Mesendoderm (in vitro differentiated cells): Measurements from ENCODE around the gene ARHGEF11. TPM values are rescaled to one million over a fixed set of nuclear protein-coding genes. Genes with fewer than 3 reads are reported as not detected.

ENCODE experiments used
- DNase-seq: peaks from one replicate; pipeline ENCODE4 v3.0.0; 2013
- H2AK5ac ChIP-seq: 2 replicates; pipeline ENCODE4 v1.6.1; 2013; ENCODE audit warnings: low read length, inconsistent platforms
- H2BK120ac ChIP-seq: 2 replicates; pipeline ENCODE4 v1.6.1; 2013; ENCODE audit warnings: low read depth, mild to moderate bottlenecking, low read length, moderate library complexity, mixed read lengths
- H2BK15ac ChIP-seq: replicated peaks from 2 replicates; pipeline ENCODE4 v1.6.1; 2013; ENCODE audit warnings: low read depth, mild to moderate bottlenecking, moderate library complexity
- H2BK5ac ChIP-seq: 2 replicates; pipeline ENCODE4 v1.6.1; 2013; ENCODE audit warnings: low read length, inconsistent platforms
- H3K18ac ChIP-seq: 2 replicates; pipeline ENCODE4 v1.6.1; 2013; ENCODE audit warnings: mild to moderate bottlenecking, low read length, mixed read lengths
- H3K23ac ChIP-seq: one replicate; pipeline ENCODE4 v1.6.1; 2013; ENCODE audit warnings: low read length
- H3K27ac ChIP-seq: 2 replicates; pipeline ENCODE4 v1.5.1; 2013; ENCODE audit warnings: low read depth, mild to moderate bottlenecking, inconsistent platforms, low read length, moderate library complexity
- H3K27me3 ChIP-seq: 2 replicates; pipeline ENCODE4 v1.6.1; 2013; ENCODE audit warnings: low read length, control low read depth, mild to moderate bottlenecking, inconsistent platforms; ENCODE audit not compliant: insufficient read depth, poor library complexity
- H3K36me3 ChIP-seq: 2 replicates; pipeline ENCODE4 v1.6.1; 2013; ENCODE audit warnings: low read length, inconsistent platforms; ENCODE audit not compliant: control insufficient read depth, insufficient read depth
- H3K4ac ChIP-seq: one replicate; pipeline ENCODE4 v1.6.1; 2013; ENCODE audit warnings: low read depth, mild to moderate bottlenecking, low read length, moderate library complexity
- H3K4me1 ChIP-seq: 2 replicates; pipeline ENCODE4 v1.6.1; 2013; ENCODE audit warnings: low read depth, low read length, inconsistent platforms; ENCODE audit not compliant: control insufficient read depth
- H3K4me2 ChIP-seq: 2 replicates; pipeline ENCODE4 v1.6.1; 2013; ENCODE audit warnings: low read length
- H3K4me3 ChIP-seq: 2 replicates; pipeline ENCODE4 v1.5.1; 2013; ENCODE audit warnings: mild to moderate bottlenecking, low read length
- H3K56ac ChIP-seq: one replicate; pipeline ENCODE4 v1.6.1; 2013; ENCODE audit warnings: low read length
- H3K79me1 ChIP-seq: 2 replicates; pipeline ENCODE4 v1.6.1; 2013; ENCODE audit warnings: low read length, inconsistent platforms
- H3K79me2 ChIP-seq: 2 replicates; pipeline ENCODE4 v1.6.1; 2013; ENCODE audit warnings: mild to moderate bottlenecking, low read length; ENCODE audit not compliant: control insufficient read depth, insufficient read depth
- H3K9ac ChIP-seq: 2 replicates; pipeline ENCODE4 v1.6.1; 2013; ENCODE audit warnings: low read length, inconsistent platforms
- H4K5ac ChIP-seq: one replicate; pipeline ENCODE4 v1.6.1; 2013; ENCODE audit warnings: low read length
- H4K8ac ChIP-seq: one replicate; pipeline ENCODE4 v1.6.1; 2013; ENCODE audit warnings: low read depth, mild to moderate bottlenecking, control low read depth, low read length, moderate library complexity
- WGBS: extraction: QIAGEN DNeasy Blood & Tissue Kit; methylation state at CpG from one replicate; pipeline ENCODE4 v1.1.7; 2013; ENCODE audit warnings: low lambda C conversion rate, missing lambda C conversion rate; ENCODE audit not compliant: insufficient coverage; ENCODE audit errors: extremely low coverage; 5-methylcytosine and 5-hydroxymethylcytosine counted together
- small RNA-seq: library from polyadenylated mRNA; stranded (forward); fragments of <200 nt; extraction: miRNeasy Mini kit (QIAGEN cat#:217004); gene quantifications from one replicate; pipeline ENCODE3, GENCODE V24; 2013; ENCODE audit not compliant: insufficient read depth

The ARHGEF11 gene

DNA sequence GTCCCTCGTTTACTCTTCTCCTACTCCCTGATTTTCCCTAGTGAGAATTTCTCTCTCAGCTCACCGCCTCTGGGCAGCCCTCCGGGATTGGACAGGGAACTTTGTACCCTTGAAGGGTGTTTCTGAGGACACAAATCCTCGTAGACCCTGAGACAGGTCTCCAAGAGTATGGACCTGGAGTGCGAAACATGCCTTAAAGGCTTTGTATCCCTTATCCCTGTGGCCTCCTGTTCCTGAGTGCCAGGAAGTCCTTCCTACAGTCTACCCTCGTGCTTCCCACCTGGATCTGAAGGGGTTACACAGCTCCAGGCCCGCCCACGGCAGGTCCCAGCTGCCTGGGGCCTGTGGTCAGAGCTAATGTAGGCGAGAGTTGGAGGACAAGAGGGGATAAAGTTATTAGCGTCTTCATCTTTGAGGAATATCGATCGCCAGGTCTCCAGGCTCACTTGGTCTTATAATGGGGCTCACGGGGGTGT, 159.6 kb downstream of the ARHGEF11 start:
- H3K4ac ChIP-seq: no peak overlapping the region
- no peaks in the 10 kb centered on the region for H3K79me1 ChIP-seq
- H3K4me1 ChIP-seq: peaks cover 2% of the 10 kb centered on the region
- H3K4me2 ChIP-seq: no peak overlapping the region
- no peaks in the 10 kb centered on the region for H3K79me2 ChIP-seq
- WGBS: no CpG with 5 or more reads among the region's 13 CpGs
- no peak overlapping the region for H3K18ac ChIP-seq
- no peaks in the 10 kb centered on the region for H3K36me3 ChIP-seq
- no peaks in the 10 kb centered on the region for H3K27me3 ChIP-seq
- H3K23ac ChIP-seq: no peak overlapping the region
- no peak overlapping the region for H3K27ac ChIP-seq
- no peak overlapping the region for H4K8ac ChIP-seq
- no peak overlapping the region for H3K56ac ChIP-seq
- H2AK5ac ChIP-seq: no peak overlapping the region
- H2BK5ac ChIP-seq: no peak overlapping the region
- H4K5ac ChIP-seq: no peak overlapping the region
- DNase-seq: no peak
- no peak overlapping the region for H2BK120ac ChIP-seq
- H3K4me3 ChIP-seq: no peak overlapping the region
- no peak overlapping the region for H3K9ac ChIP-seq
- H2BK15ac ChIP-seq: no peak overlapping the region

- H3K56ac ChIP-seq: no peak overlapping the region
- H4K8ac ChIP-seq: no peak overlapping the region
- H3K4me1 ChIP-seq: peaks cover 2% of the 10 kb centered on the region
- no peaks in the 10 kb centered on the region for H3K79me1 ChIP-seq
- H2AK5ac ChIP-seq: no peak overlapping the region
- H3K23ac ChIP-seq: no peak overlapping the region
- H3K4me3 ChIP-seq: no peak overlapping the region
- no peak overlapping the region for H2BK120ac ChIP-seq
- H3K79me2 ChIP-seq: no peaks in the 10 kb centered on the region
- H3K36me3 ChIP-seq: no peaks in the 10 kb centered on the region
- WGBS: no CpG with 5 or more reads among the region's 1 CpG
- no peak overlapping the region for H3K27ac ChIP-seq
- DNase-seq: no peak
- no peak overlapping the region for H2BK15ac ChIP-seq
- no peak overlapping the region for H3K9ac ChIP-seq
- H3K27me3 ChIP-seq: no peaks in the 10 kb centered on the region
- H3K4me2 ChIP-seq: no peak overlapping the region
- no peak overlapping the region for H3K18ac ChIP-seq
- no peak overlapping the region for H4K5ac ChIP-seq
- no peak overlapping the region for H3K4ac ChIP-seq
- no peak overlapping the region for H2BK5ac ChIP-seq
Measured at GRCh38 chr1:156885314-156885713, 160.2 kb downstream of the ARHGEF11 start.

Small RNAs within 50 kb of the gene (small RNA-seq; reads per million reads assigned to genes)
- not detected for gene MIR765
- gene RN7SL612P: not detected
